IMR-90 (cell line): Measurements from ENCODE around the gene CLDN24. TPM values are rescaled to one million over a fixed set of nuclear protein-coding genes. Genes with fewer than 3 reads are reported as not detected.

Experiments used
- ATAC-seq: fragments of 200-7000 bp; cut with Tn5 transposase; 2 replicates; pipeline ENCODE4 v1.9.1; 2020; ENCODE audit warnings: low read depth, mild to moderate bottlenecking, moderate library complexity
- BruUV-seq: library from RNA; stranded (reverse); fragments of 400-500 nt; replicated peaks from 2 replicates; lab custom pipeline; 2021; lab: Mats Ljungman, UMichigan
- CTCF ChIA-PET: fragments of 300-600 bp; formaldehyde crosslinking; extraction: SDS; loops from one replicate; lab custom pipeline; 2021; ENCODE audit warnings: antibody characterized with exemption; lab: Yijun Ruan, JAX
- POLR2A ChIA-PET: fragments of 300-600 bp; sonication (Branson Sonifier 250); formaldehyde crosslinking; loops from one replicate; lab custom pipeline; 2022; ENCODE audit warnings: antibody characterized with exemption; ENCODE audit not compliant: unreplicated experiment; lab: Charles Lee
- DNase-seq: peaks from one replicate; pipeline ENCODE4 v3.0.0; 2013
- H2AFZ ChIP-seq: replicated peaks from 2 replicates; pipeline ENCODE3; 2013; ENCODE audit warnings: low read length, mild to moderate bottlenecking; ENCODE audit not compliant: poor library complexity
- H2AK5ac ChIP-seq: 2 replicates; pipeline ENCODE4 v1.6.1; 2013; ENCODE audit warnings: low read depth, low read length, inconsistent platforms
- H2AK9ac ChIP-seq: replicated peaks from 2 replicates; pipeline ENCODE3; 2013; ENCODE audit warnings: mild to moderate bottlenecking, low read depth, low read length, moderate library complexity; ENCODE audit not compliant: poor library complexity
- H2BK120ac ChIP-seq: 2 replicates; pipeline ENCODE4 v1.6.1; 2013; ENCODE audit warnings: low read depth, low read length, inconsistent platforms
- H2BK15ac ChIP-seq: 3 replicates; pipeline ENCODE4 v1.6.1; 2013; ENCODE audit warnings: low read depth, low read length, inconsistent platforms
- H2BK20ac ChIP-seq: 2 replicates; pipeline ENCODE4 v1.6.1; 2013; ENCODE audit warnings: low read depth, mild to moderate bottlenecking, inconsistent platforms, low read length, moderate library complexity
- H2BK5ac ChIP-seq: 2 replicates; pipeline ENCODE4 v1.6.1; 2013; ENCODE audit warnings: mild to moderate bottlenecking, low read depth, low read length, inconsistent platforms; ENCODE audit not compliant: poor library complexity, severe bottlenecking
- H3K14ac ChIP-seq: replicated peaks from 2 replicates; pipeline ENCODE4 v1.6.1; 2013; ENCODE audit warnings: low read depth, low read length, inconsistent platforms
- H3K18ac ChIP-seq: 2 replicates; pipeline ENCODE4 v1.6.1; 2013; ENCODE audit warnings: low read depth, low read length, control low read depth
- H3K23ac ChIP-seq: 2 replicates; pipeline ENCODE4 v1.6.1; 2013; ENCODE audit warnings: low read depth, low read length, inconsistent platforms
- H3K27ac ChIP-seq: 2 replicates; pipeline ENCODE4 v1.5.1; 2013; ENCODE audit warnings: mild to moderate bottlenecking, control low read depth, low read length; ENCODE audit not compliant: insufficient read depth
- H3K27me3 ChIP-seq: 2 replicates; pipeline ENCODE4 v1.6.1; 2013; ENCODE audit warnings: low read length; ENCODE audit not compliant: control insufficient read depth, insufficient read depth
- H3K36me3 ChIP-seq: 2 replicates; pipeline ENCODE4 v1.6.1; 2013; ENCODE audit warnings: low read length, mixed read lengths; ENCODE audit not compliant: control insufficient read depth, insufficient read depth
- H3K4ac ChIP-seq: 2 replicates; pipeline ENCODE4 v1.6.1; 2013; ENCODE audit warnings: low read depth, low read length, inconsistent platforms
- H3K4me1 ChIP-seq: 2 replicates; pipeline ENCODE4 v1.6.1; 2013; ENCODE audit warnings: low read length, mixed read lengths; ENCODE audit not compliant: control insufficient read depth, insufficient read depth
- H3K4me2 ChIP-seq: 2 replicates; pipeline ENCODE4 v1.6.1; 2013; ENCODE audit warnings: low read depth, mild to moderate bottlenecking, control low read depth, low read length, moderate library complexity
- H3K4me3 ChIP-seq: 2 replicates; pipeline ENCODE4 v1.5.1; 2013; ENCODE audit warnings: low read depth, mild to moderate bottlenecking, control low read depth, low read length, moderate library complexity; ENCODE audit not compliant: insufficient read depth
- H3K56ac ChIP-seq: 2 replicates; pipeline ENCODE4 v1.6.1; 2013; ENCODE audit warnings: low read length, inconsistent platforms; ENCODE audit not compliant: insufficient read depth; ENCODE audit errors: extremely low read depth
- H3K79me1 ChIP-seq, 2 experiments: 2 replicates each; pipeline ENCODE4 v1.6.1; 2013; ENCODE audit warnings: low read length in 2 of 2, inconsistent platforms in 1 of 2, low read depth in 1 of 2
- H3K9ac ChIP-seq: 2 replicates; pipeline ENCODE4 v1.6.1; 2013; ENCODE audit warnings: low read depth, low read length, control low read depth
- H3K9me1 ChIP-seq: 2 replicates; pipeline ENCODE4 v1.6.1; 2013; ENCODE audit warnings: low read length, inconsistent platforms; ENCODE audit not compliant: insufficient read depth
- H3K9me3 ChIP-seq: 2 replicates; pipeline ENCODE4 v1.6.1; 2013; ENCODE audit warnings: low read length; ENCODE audit not compliant: control insufficient read depth, insufficient read depth
- H4K20me1 ChIP-seq: 2 replicates; pipeline ENCODE4 v1.6.1; 2013; ENCODE audit warnings: low read length, inconsistent platforms; ENCODE audit not compliant: insufficient read depth
- H4K5ac ChIP-seq: 2 replicates; pipeline ENCODE4 v1.6.1; 2013; ENCODE audit warnings: mild to moderate bottlenecking, low read depth, low read length, control low read depth
- H4K8ac ChIP-seq, 2 experiments: 2 replicates each; pipeline ENCODE4 v1.6.1; 2013; ENCODE audit warnings: low read depth in 2 of 2, low read length in 2 of 2, control low read depth in 1 of 2, inconsistent platforms in 1 of 2
- H4K91ac ChIP-seq: 2 replicates; pipeline ENCODE4 v1.6.1; 2013; ENCODE audit warnings: low read depth, low read length, inconsistent platforms; ENCODE audit not compliant: insufficient read depth
- BHLHE40 ChIP-seq: fragments of 150-350 bp; IDR thresholded peaks from 2 replicates; pipeline ENCODE4 v1.6.1; 2016; ENCODE audit warnings: mild to moderate bottlenecking, low read depth, low read length
- CEBPB ChIP-seq: IDR thresholded peaks from 2 replicates; pipeline ENCODE4 v1.6.1; 2012; ENCODE audit warnings: low read depth, low read length, improper control_type of control experiment
- FOS ChIP-seq: fragments of 150-350 bp; IDR thresholded peaks from 2 replicates; pipeline ENCODE4 v1.6.1; 2016; ENCODE audit warnings: low read depth, low read length
- MAFK ChIP-seq: IDR thresholded peaks from 2 replicates; pipeline ENCODE4 v1.6.1; 2012; ENCODE audit warnings: low read depth, low read length, improper control_type of control experiment
- MAZ ChIP-seq: IDR thresholded peaks from 2 replicates; pipeline ENCODE4 v1.6.1; 2012; ENCODE audit warnings: low read depth, mild to moderate bottlenecking, low read length, improper control_type of control experiment, moderate library complexity, borderline replicate concordance
- MXI1 ChIP-seq: IDR thresholded peaks from 2 replicates; pipeline ENCODE4 v1.6.1; 2012; ENCODE audit warnings: low read depth, mild to moderate bottlenecking, low read length, moderate library complexity, borderline replicate concordance
- NFE2L2 ChIP-seq: fragments of 150-350 bp; IDR thresholded peaks from 2 replicates; pipeline ENCODE4 v1.6.1; 2016; ENCODE audit warnings: low read depth, mild to moderate bottlenecking, low read length
- POLR2A ChIP-seq: IDR thresholded peaks from 2 replicates; pipeline ENCODE4 v1.6.1; 2012; ENCODE audit warnings: mild to moderate bottlenecking, low read depth, low read length
- RCOR1 ChIP-seq: IDR thresholded peaks from 2 replicates; pipeline ENCODE4 v1.6.1; 2012; ENCODE audit warnings: mild to moderate bottlenecking, low read length, improper control_type of control experiment; ENCODE audit not compliant: insufficient replicate concordance
- SMC3 ChIP-seq: fragments of 150-350 bp; IDR thresholded peaks from 2 replicates; pipeline ENCODE4 v1.6.1; 2016; ENCODE audit warnings: low read depth, mild to moderate bottlenecking, antibody characterized with exemption, low read length, moderate library complexity
- WGBS, 2 experiments: methylation state at CpG; one replicate each; pipeline versions ENCODE4 v1.1.5 to v1.1.7; 2013; ENCODE audit warnings: missing lambda C conversion rate in 2 of 2; ENCODE audit not compliant: insufficient read length in 1 of 2; ENCODE audit errors: extremely low coverage in 2 of 2; 5-methylcytosine and 5-hydroxymethylcytosine counted together
- dilution Hi-C: fragments of 300-500 bp; cut with HindIII; formaldehyde crosslinking; loops from one replicate; pipeline ENCODE4 v1.14.3; 2018; ENCODE audit warnings: low sequenced_read_pairs; ENCODE audit not compliant: unreplicated experiment
- in situ Hi-C: fragments of 300-500 bp; cut with MboI; formaldehyde crosslinking; loops from 3 replicates; pipeline ENCODE4 v1.14.3; 2019; ENCODE audit warnings: low sequenced_read_pairs, inconsistent platforms, mixed read lengths
- intact Hi-C: fragments of 100-400 bp; cut with micrococcal nuclease; formaldehyde crosslinking; loops from 2 replicates; pipeline ENCODE4 v1.10.0; 2022
- polyA plus RNA-seq, 3 experiments: library from polyadenylated mRNA; depleted of rRNA; stranded (reverse); fragments of >200 nt; gene quantifications; 2 replicates each; pipeline ENCODE4 v1.2.3, GENCODE V29; 2012; ENCODE audit warnings: low replicate concordance in 1 of 3
- total RNA-seq: library from RNA; depleted of rRNA; stranded (reverse); fragments of >200 nt; gene quantifications from 2 replicates; pipeline ENCODE4 v1.2.3, GENCODE V29; 2012
- TF ChIP-seq, protein P1 (sequence below): fragments of 150-350 bp; IDR thresholded peaks from 2 replicates; pipeline ENCODE4 v1.6.1; 2016; ENCODE audit warnings: low read depth, mild to moderate bottlenecking, low read length, moderate library complexity, borderline replicate concordance
- TF ChIP-seq, protein P2 (sequence below): conservative IDR thresholded peaks from 2 replicates; pipeline ENCODE4 v1.5.1; 2012; ENCODE audit warnings: mild to moderate bottlenecking, low read depth, low read length, improper control_type of control experiment

CLDN24 gene
- total and polyA plus RNA-seq, 2 of the 4 experiments (the other 2 are of a cell fraction) = not detected

DNA sequence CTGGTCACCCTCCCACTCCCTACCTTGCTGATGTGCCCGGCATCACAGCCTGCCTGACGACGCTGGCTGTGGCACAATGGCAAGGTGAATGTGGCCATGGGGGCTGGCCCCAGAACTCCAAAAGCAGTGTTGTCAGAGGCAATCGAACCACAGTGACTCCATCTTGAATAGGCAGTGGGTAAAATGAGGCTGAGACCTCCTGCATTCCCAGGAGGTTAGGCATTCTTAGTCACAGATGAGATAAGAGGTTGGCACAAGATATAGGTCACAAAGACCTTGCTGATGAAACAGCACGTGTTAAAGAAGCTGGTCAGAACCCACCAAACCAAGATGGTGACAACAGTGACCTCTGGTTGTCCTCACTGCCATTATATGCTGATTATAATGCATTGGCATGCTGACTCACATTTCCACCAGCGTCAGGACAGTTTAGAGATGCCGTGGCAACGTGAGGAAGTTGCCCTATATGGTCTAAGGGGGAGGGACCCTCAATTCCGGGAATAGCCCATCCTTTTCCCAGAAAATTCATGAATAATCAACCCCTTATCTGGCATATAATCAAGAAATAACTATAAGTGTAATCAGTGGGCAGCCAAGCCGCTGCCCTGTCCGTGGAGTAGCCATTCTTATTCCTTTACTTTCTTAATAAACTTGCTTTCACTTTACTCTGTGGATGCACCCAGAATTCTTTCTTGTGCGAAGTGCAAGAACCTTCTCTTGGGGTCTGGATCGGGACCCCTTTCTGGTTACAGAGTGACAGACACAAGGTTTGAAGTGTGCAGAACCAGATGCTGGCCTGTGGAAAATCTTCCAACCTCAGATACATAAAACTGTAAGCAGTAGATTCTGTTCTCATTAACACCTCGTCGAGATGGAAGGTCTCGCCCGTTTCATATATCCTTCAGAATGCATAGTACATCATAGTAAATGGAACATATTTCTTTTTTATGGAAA, 26.8 kb upstream of the CLDN24 start (continued):
- TF ChIP-seq FOS (peak; percentile 73), MAFK (peak; percentile 74), BHLHE40 (peak; percentile 97)

DNA sequence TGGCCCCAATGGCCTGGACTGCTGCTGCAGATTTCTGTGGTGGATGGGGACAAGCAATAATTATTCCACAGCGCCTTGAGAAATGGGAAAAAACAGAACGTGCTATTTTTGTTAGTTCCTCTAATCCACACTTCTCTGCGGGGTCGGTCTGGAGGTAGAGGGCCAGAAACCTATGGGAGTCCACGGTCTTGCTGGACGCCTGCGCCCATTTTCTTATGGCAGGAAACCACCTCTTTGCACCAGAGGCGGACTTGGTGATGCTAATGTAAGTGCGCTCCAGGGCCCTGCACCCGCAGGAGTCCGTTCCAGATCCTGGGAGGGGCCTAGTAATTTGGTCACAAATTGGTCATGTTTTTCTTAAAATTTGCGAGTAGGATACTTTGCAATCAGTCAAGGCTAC, 25.9 kb upstream of the CLDN24 start:
- 0 out of 2 replicates have a peak, but pooled peaks cover 5% of the 10 kb centered on the region for H3K9me1 ChIP-seq
- peak overlapping the region; percentile 92 for H2BK20ac ChIP-seq
- H3K4ac ChIP-seq = peak overlapping the region; percentile 81
- peak overlapping the region; percentile 86 for H2AK5ac ChIP-seq
- H2AK9ac ChIP-seq = peak overlapping the region; percentile 74
- H3K79me1 ChIP-seq = no peaks in the 10 kb centered on the region
- no peak overlapping the region for H3K56ac ChIP-seq
- H2BK5ac ChIP-seq = peak overlapping the region; percentile 67
- H3K27ac ChIP-seq = peak overlapping the region; percentile 33
- in situ Hi-C loops = no loop called here
- H2BK120ac ChIP-seq = peak overlapping the region; percentile 89
- H3K36me3 ChIP-seq = no peaks in the 10 kb centered on the region
- peak overlapping the region; percentile 0; the same call in 1 of the 2 replicates for H4K5ac ChIP-seq
- peak overlapping the region; percentile 72 for H4K91ac ChIP-seq
- BruUV-seq = no TSS peak
- POLR2A ChIA-PET = no interaction called here
- H3K27me3 ChIP-seq = no peaks in the 10 kb centered on the region
- peak overlapping the region; percentile 4 to 79; a peak in 3 of 4 replicates for H4K8ac ChIP-seq
- H2AFZ ChIP-seq = peak overlapping the region; percentile 79
- no peak overlapping the region for H3K14ac ChIP-seq
- 100% methylated on average over 2 of the region's 12 CpGs; no CpG with 5 or more reads in 1 of the 2 experiments for WGBS, 2 experiments
- peaks cover 10% of the 10 kb centered on the region; the same call in 1 of the 2 replicates for H3K4me1 ChIP-seq
- H3K9ac ChIP-seq = no peak overlapping the region
- intact Hi-C loops = no loop called here
- H3K18ac ChIP-seq = peak overlapping the region; percentile 17; the same call in 1 of the 2 replicates
- ATAC-seq = no peak
- H3K9me3 ChIP-seq = no peaks in the 10 kb centered on the region
- H3K4me2 ChIP-seq = no peak overlapping the region
- no peaks in the 10 kb centered on the region for H4K20me1 ChIP-seq
- DNase-seq = no peak
- dilution Hi-C loops = no loop called here
- H2BK15ac ChIP-seq = peak overlapping the region; percentile 5; the same call in 2 of the 3 replicates
- H3K4me3 ChIP-seq = no peak overlapping the region
- peak overlapping the region; percentile 79; the same call in 1 of the 2 replicates for H3K23ac ChIP-seq
- CTCF ChIA-PET = no interaction called here
- TF ChIP-seq MAZ = no peak
- no peak for TF ChIP-seq SMC3
- TF ChIP-seq FOS = no peak
- TF ChIP-seq RCOR1 = no peak
- no peak for TF ChIP-seq MXI1
- TF ChIP-seq NFE2L2 = no peak
- TF ChIP-seq POLR2A = no peak
- TF ChIP-seq, protein P1, sequence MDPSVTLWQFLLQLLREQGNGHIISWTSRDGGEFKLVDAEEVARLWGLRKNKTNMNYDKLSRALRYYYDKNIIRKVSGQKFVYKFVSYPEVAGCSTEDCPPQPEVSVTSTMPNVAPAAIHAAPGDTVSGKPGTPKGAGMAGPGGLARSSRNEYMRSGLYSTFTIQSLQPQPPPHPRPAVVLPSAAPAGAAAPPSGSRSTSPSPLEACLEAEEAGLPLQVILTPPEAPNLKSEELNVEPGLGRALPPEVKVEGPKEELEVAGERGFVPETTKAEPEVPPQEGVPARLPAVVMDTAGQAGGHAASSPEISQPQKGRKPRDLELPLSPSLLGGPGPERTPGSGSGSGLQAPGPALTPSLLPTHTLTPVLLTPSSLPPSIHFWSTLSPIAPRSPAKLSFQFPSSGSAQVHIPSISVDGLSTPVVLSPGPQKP = no peak
- TF ChIP-seq CEBPB = no peak
- TF ChIP-seq, protein P2, sequence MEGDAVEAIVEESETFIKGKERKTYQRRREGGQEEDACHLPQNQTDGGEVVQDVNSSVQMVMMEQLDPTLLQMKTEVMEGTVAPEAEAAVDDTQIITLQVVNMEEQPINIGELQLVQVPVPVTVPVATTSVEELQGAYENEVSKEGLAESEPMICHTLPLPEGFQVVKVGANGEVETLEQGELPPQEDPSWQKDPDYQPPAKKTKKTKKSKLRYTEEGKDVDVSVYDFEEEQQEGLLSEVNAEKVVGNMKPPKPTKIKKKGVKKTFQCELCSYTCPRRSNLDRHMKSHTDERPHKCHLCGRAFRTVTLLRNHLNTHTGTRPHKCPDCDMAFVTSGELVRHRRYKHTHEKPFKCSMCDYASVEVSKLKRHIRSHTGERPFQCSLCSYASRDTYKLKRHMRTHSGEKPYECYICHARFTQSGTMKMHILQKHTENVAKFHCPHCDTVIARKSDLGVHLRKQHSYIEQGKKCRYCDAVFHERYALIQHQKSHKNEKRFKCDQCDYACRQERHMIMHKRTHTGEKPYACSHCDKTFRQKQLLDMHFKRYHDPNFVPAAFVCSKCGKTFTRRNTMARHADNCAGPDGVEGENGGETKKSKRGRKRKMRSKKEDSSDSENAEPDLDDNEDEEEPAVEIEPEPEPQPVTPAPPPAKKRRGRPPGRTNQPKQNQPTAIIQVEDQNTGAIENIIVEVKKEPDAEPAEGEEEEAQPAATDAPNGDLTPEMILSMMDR = no peak
